Nucleus accumbens (tissue), 56 donors: ENCODE measurements around the gene MAST2.
"Not testable (repeated sequence)": the region's sequence is repeated elsewhere in the genome, so short reads cannot be mapped to it uniquely, and the experiment has no call there.

Experiments used
- DNase-seq, 56 donors: peaks; one replicate each; lab custom pipeline; 2025; lab: John Stamatoyannopoulos, UW

Gene MAST2

GRCh38 chr1:45929257-45929687 is 125.9 kb downstream of the MAST2 start:
- DNase-seq: no peak

- no peak for DNase-seq
These were observed 127.1 kb downstream of the MAST2 start for GRCh38 chr1:45930258-45931150.

- not testable (repeated sequence) for DNase-seq
These were observed 128.8 kb downstream of the MAST2 start for GRCh38 chr1:45932205-45932604.

- DNase-seq: no peak
These were observed 131.5 kb downstream of the MAST2 start for GRCh38 chr1:45934947-45935346.

- DNase-seq: no peak
These were observed 134.6 kb downstream of the MAST2 start for GRCh38 chr1:45938029-45938428.

GRCh38 chr1:45942411-45942810 is 139.0 kb downstream of the MAST2 start:
- DNase-seq: no peak

GRCh38 chr1:45943185-45943584 is 139.8 kb downstream of the MAST2 start:
- no peak for DNase-seq

- no peak for DNase-seq
These were observed 142.0 kb downstream of the MAST2 start for GRCh38 chr1:45945426-45945825.

- not testable (repeated sequence) for DNase-seq
These were observed 146.1 kb downstream of the MAST2 start for GRCh38 chr1:45949462-45949861.

- no peak for DNase-seq
These were observed 148.7 kb downstream of the MAST2 start for GRCh38 chr1:45952072-45952471.

GRCh38 chr1:45953934-45954847 is 150.8 kb downstream of the MAST2 start:
- no peak for DNase-seq

GRCh38 chr1:45957684-45958083 is 154.3 kb downstream of the MAST2 start:
- no peak for DNase-seq

GRCh38 chr1:45958317-45958716 is 154.9 kb downstream of the MAST2 start:
- DNase-seq: no peak

- DNase-seq: no peak
These were observed 157.7 kb downstream of the MAST2 start for GRCh38 chr1:45960930-45961715.

- not testable (repeated sequence) for DNase-seq
These were observed 158.5 kb downstream of the MAST2 start for GRCh38 chr1:45961936-45962335.

- no peak for DNase-seq
These were observed 165.7 kb downstream of the MAST2 start for GRCh38 chr1:45968941-45969666.

GRCh38 chr1:45969866-45970265 is 166.5 kb downstream of the MAST2 start:
- no peak for DNase-seq

GRCh38 chr1:45971335-45971734 is 167.9 kb downstream of the MAST2 start:
- DNase-seq: no peak

- DNase-seq: no peak
These were observed 168.6 kb downstream of the MAST2 start for GRCh38 chr1:45971922-45972531.
